H1 (cell line): Measurements from ENCODE around the gene TMEM163. TPM values are rescaled to one million over a fixed set of nuclear protein-coding genes. Genes with fewer than 3 reads are reported as not detected.

Experiments
- CTCF ChIA-PET: fragments of 300-600 bp; sonication (Branson Sonifier 250); formaldehyde crosslinking; loops from one replicate; lab custom pipeline; 2021; ENCODE audit not compliant: partially characterized antibody; lab: Charles Lee
- POLR2A ChIA-PET: fragments of 300-600 bp; sonication (Branson Sonifier 250); formaldehyde crosslinking; loops from one replicate; lab custom pipeline; 2021; ENCODE audit warnings: inconsistent platforms; ENCODE audit not compliant: partially characterized antibody; lab: Charles Lee
- DNase-seq, 2 experiments: peaks; one replicate each; pipeline versions ENCODE4 v3.0.0 to v3.0.0-alpha.2; 2010 to 2022; ENCODE audit warnings: low spot score in 2 of 2, low read depth in 1 of 2, mixed read lengths in 1 of 2
- FAIRE-seq: peaks from 2 replicates; lab custom pipeline; 2011; peaks lifted over from hg19 to GRCh38; lab: Jason Lieb, UNC
- H2AFZ ChIP-seq: 2 replicates; pipeline ENCODE4 v1.8.1; 2012; ENCODE audit warnings: low read length, inconsistent platforms
- H2AK5ac ChIP-seq: 2 replicates; pipeline ENCODE4 v1.6.1; 2013; ENCODE audit warnings: low read depth, low read length
- H2BK120ac ChIP-seq: replicated peaks from 2 replicates; pipeline ENCODE3; 2013; ENCODE audit warnings: low read depth, low read length, inconsistent platforms
- H2BK12ac ChIP-seq: 2 replicates; pipeline ENCODE4 v1.6.1; 2013; ENCODE audit warnings: low read depth, low read length
- H2BK15ac ChIP-seq: 2 replicates; pipeline ENCODE4 v1.6.1; 2013; ENCODE audit warnings: low read length
- H2BK20ac ChIP-seq: 2 replicates; pipeline ENCODE4 v1.6.1; 2013; ENCODE audit warnings: low read length
- H2BK5ac ChIP-seq: 2 replicates; pipeline ENCODE4 v1.6.1; 2013; ENCODE audit warnings: low read depth, low read length
- H3K14ac ChIP-seq: 2 replicates; pipeline ENCODE4 v1.6.1; 2013; ENCODE audit warnings: inconsistent platforms; ENCODE audit not compliant: insufficient read length
- H3K18ac ChIP-seq: 2 replicates; pipeline ENCODE4 v1.6.1; 2013; ENCODE audit warnings: low read length; ENCODE audit errors: extremely low read depth
- H3K23ac ChIP-seq: 2 replicates; pipeline ENCODE4 v1.6.1; 2013; ENCODE audit warnings: inconsistent platforms; ENCODE audit not compliant: insufficient read length
- H3K23me2 ChIP-seq: 2 replicates; pipeline ENCODE4 v1.6.1; 2013; ENCODE audit warnings: low read depth, low read length
- H3K27ac ChIP-seq: 2 replicates; pipeline ENCODE4 v1.6.1; 2011; ENCODE audit warnings: low read depth, low read length, inconsistent platforms
- H3K27me3 ChIP-seq, 4 experiments: replicated peaks in 1 of 4; 1 replicate in 1 of 4; 2 replicates in 3 of 4; pipeline versions ENCODE4 v1.6.1 to v1.8.1; 2011 to 2013; ENCODE audit warnings: low read length in 3 of 4, mild to moderate bottlenecking in 3 of 4, inconsistent platforms in 2 of 4, mixed read lengths in 2 of 4, moderate library complexity in 1 of 4; ENCODE audit not compliant: control insufficient read depth in 3 of 4, insufficient read depth in 3 of 4; ENCODE audit errors: extremely low read depth in 1 of 4
- H3K36me3 ChIP-seq, 4 experiments: 2 replicates each; pipeline versions ENCODE4 v1.6.1 to v1.8.1; 2011 to 2013; ENCODE audit warnings: mild to moderate bottlenecking in 4 of 4, low read length in 3 of 4, moderate library complexity in 2 of 4, control low read depth in 1 of 4, inconsistent platforms in 1 of 4; ENCODE audit not compliant: insufficient read depth in 4 of 4, control insufficient read depth in 2 of 4
- H3K4ac ChIP-seq: replicated peaks from 2 replicates; pipeline ENCODE3; 2013; ENCODE audit warnings: low read length, low read depth, mixed read lengths, inconsistent platforms; ENCODE audit not compliant: insufficient read length
- H3K4me1 ChIP-seq, 4 experiments: replicated peaks in 1 of 4; 1 replicate in 1 of 4; 2 replicates in 3 of 4; pipeline versions ENCODE4 v1.6.1 to v1.8.1; 2011 to 2013; ENCODE audit warnings: low read length in 3 of 4, inconsistent platforms in 2 of 4, mixed read lengths in 1 of 4; ENCODE audit not compliant: insufficient read depth in 4 of 4, control insufficient read depth in 3 of 4
- H3K4me2 ChIP-seq, 2 experiments: 2 replicates each; pipeline versions ENCODE4 v1.6.1 to v1.8.1; 2011 to 2013; ENCODE audit warnings: low read depth in 2 of 2, low read length in 2 of 2, control low read depth in 1 of 2, inconsistent platforms in 1 of 2, mild to moderate bottlenecking in 1 of 2; ENCODE audit not compliant: insufficient read depth in 1 of 2
- H3K4me3 ChIP-seq, 4 experiments: fragments of 200-600, 300-600 bp in 1 of 4; sonication (generic), shearing (Covaris generic), sonication (Bioruptor Twin) in 1 of 4; 2 replicates each; pipeline versions ENCODE4 v1.5.1 to v1.8.1; 2011 to 2016; ENCODE audit warnings: low read length in 4 of 4, low read depth in 3 of 4, control low read depth in 2 of 4, inconsistent platforms in 2 of 4, mild to moderate bottlenecking in 2 of 4, mixed read lengths in 1 of 4, moderate library complexity in 1 of 4; ENCODE audit not compliant: insufficient read depth in 2 of 4; ENCODE audit errors: extremely low read depth in 1 of 4
- H3K56ac ChIP-seq: replicated peaks from 2 replicates; pipeline ENCODE3; 2013; ENCODE audit warnings: low read depth, mild to moderate bottlenecking, mixed read lengths, low read length, inconsistent platforms; ENCODE audit not compliant: insufficient read length
- H3K79me1 ChIP-seq: 2 replicates; pipeline ENCODE4 v1.6.1; 2013; ENCODE audit warnings: low read depth, low read length, control low read depth
- H3K79me2 ChIP-seq, 2 experiments: 2 replicates each; pipeline versions ENCODE4 v1.6.1 to v1.8.1; 2012 to 2013; ENCODE audit warnings: low read length in 2 of 2, mild to moderate bottlenecking in 2 of 2, inconsistent platforms in 1 of 2; ENCODE audit not compliant: insufficient read depth in 2 of 2, control insufficient read depth in 1 of 2
- H3K9ac ChIP-seq, 4 experiments: replicated peaks in 1 of 4; 1 replicate in 1 of 4; 2 replicates in 3 of 4; pipeline versions ENCODE4 v1.6.1 to v1.8.1; 2011 to 2013; ENCODE audit warnings: low read depth in 3 of 4, low read length in 3 of 4, control low read depth in 2 of 4, mild to moderate bottlenecking in 2 of 4, moderate library complexity in 2 of 4, inconsistent platforms in 1 of 4; ENCODE audit errors: extremely low read depth in 1 of 4
- H3K9me3 ChIP-seq, 2 experiments: 2 replicates each; pipeline versions ENCODE4 v1.6.1 to v1.8.1; 2012 to 2013; ENCODE audit warnings: mild to moderate bottlenecking in 2 of 2, moderate library complexity in 2 of 2, control low read depth in 1 of 2, inconsistent platforms in 1 of 2, low read depth in 1 of 2, low read length in 1 of 2, mixed read lengths in 1 of 2; ENCODE audit not compliant: insufficient read depth in 2 of 2
- H4K20me1 ChIP-seq, 2 experiments: replicated peaks in 1 of 2; 2 replicates each; pipeline versions ENCODE3 to v1.8.1; 2011 to 2013; ENCODE audit warnings: inconsistent platforms in 2 of 2, low read length in 2 of 2, mild to moderate bottlenecking in 1 of 2; ENCODE audit not compliant: insufficient read depth in 2 of 2, control insufficient read depth in 1 of 2
- H4K5ac ChIP-seq: 2 replicates; pipeline ENCODE4 v1.6.1; 2013; ENCODE audit warnings: low read length, low read depth, mixed read lengths, inconsistent platforms; ENCODE audit not compliant: insufficient read length
- H4K8ac ChIP-seq: 2 replicates; pipeline ENCODE4 v1.8.0; 2013; ENCODE audit warnings: mild to moderate bottlenecking, moderate library complexity, low read length, inconsistent platforms; ENCODE audit not compliant: insufficient read depth; ENCODE audit errors: extremely low read depth
- H4K91ac ChIP-seq: replicated peaks from 2 replicates; pipeline ENCODE3; 2013; ENCODE audit warnings: low read length, mixed read lengths, inconsistent platforms; ENCODE audit not compliant: insufficient read length
- BCL11A ChIP-seq, 2 experiments: IDR thresholded peaks; one replicate each; pipeline ENCODE4 v1.6.1; 2011; ENCODE audit warnings: low read depth in 2 of 2, low read length in 2 of 2, mild to moderate bottlenecking in 2 of 2
- CREB1 ChIP-seq: IDR thresholded peaks from 2 replicates; pipeline ENCODE4 v1.6.1; 2012; ENCODE audit warnings: inconsistent platforms
- JUN ChIP-seq: IDR thresholded peaks from 2 replicates; pipeline ENCODE4 v1.6.1; 2011; ENCODE audit warnings: low read depth, mild to moderate bottlenecking, improper control_type of control experiment, low read length
- PHF8 ChIP-seq: fragments of 200-600 bp; sonication (generic); conservative IDR thresholded peaks from 2 replicates; pipeline ENCODE4 v1.7.1; 2012; ENCODE audit warnings: low read depth, mild to moderate bottlenecking, inconsistent platforms, low read length, moderate library complexity
- SP4 ChIP-seq: IDR thresholded peaks from 2 replicates; pipeline ENCODE4 v1.6.1; 2012; ENCODE audit warnings: low read length, inconsistent platforms
- SRF ChIP-seq: IDR thresholded peaks from 2 replicates; pipeline ENCODE4 v1.6.1; 2011; ENCODE audit warnings: mild to moderate bottlenecking, low read depth, low read length, moderate library complexity
- TAF1 ChIP-seq: IDR thresholded peaks from 2 replicates; pipeline ENCODE4 v1.6.1; 2011; ENCODE audit warnings: mild to moderate bottlenecking, low read depth, low read length
- TAF7 ChIP-seq: optimal IDR thresholded peaks from 2 replicates; pipeline ENCODE3; 2011; ENCODE audit warnings: low read depth, mild to moderate bottlenecking, inconsistent platforms, low read length, moderate library complexity, borderline replicate concordance
- TBP ChIP-seq: IDR thresholded peaks from 2 replicates; pipeline ENCODE4 v1.6.1; 2011; ENCODE audit warnings: low read depth, low read length, improper control_type of control experiment
- TCF12 ChIP-seq: IDR thresholded peaks from 2 replicates; pipeline ENCODE4 v1.6.1; 2011; ENCODE audit warnings: low read depth, mild to moderate bottlenecking, low read length
- WGBS, 2 experiments: shearing (Covaris generic) in 1 of 2; methylation state at CpG; one replicate each; pipeline versions ENCODE4 v1.1.6 to v1.1.7; 2013 to 2015; ENCODE audit warnings: low lambda C conversion rate in 2 of 2, mixed read lengths in 2 of 2, inconsistent platforms in 1 of 2, low coverage in 1 of 2, missing lambda C conversion rate in 1 of 2; ENCODE audit not compliant: insufficient replicate concordance in 2 of 2, insufficient coverage in 1 of 2, insufficient read length in 1 of 2; ENCODE audit errors: extremely low coverage in 1 of 2, missing lambda C conversion rate in 1 of 2; 5-methylcytosine and 5-hydroxymethylcytosine counted together
- polyA plus RNA-seq, 7 experiments: library from polyadenylated mRNA; depleted of rRNA in 3 of 7; stranded (reverse) in 5 of 7; unstranded in 2 of 7; fragments of >200 nt in 5 of 7; fragments of 200-250 nt in 2 of 7; gene quantifications; 1 replicate in 5 of 7; 2 replicates in 1 of 7; 4 replicates in 1 of 7; pipeline versions ENCODE4 v1.2.1 to v1.2.3, GENCODE V29; 2011 to 2013; ENCODE audit warnings: missing spikeins in 2 of 7, mixed read lengths in 2 of 7
- total RNA-seq: library from RNA; stranded (reverse); fragmentation: NEBNext Ultra II Directional; extraction: Animal tissue kit (Norgen Biotek cat#: 25700); gene quantifications from 2 replicates; pipeline ENCODE4 v1.2.1, GENCODE V29; 2021
- TF ChIP-seq, protein P1 (sequence below): IDR thresholded peaks from 2 replicates; pipeline ENCODE4 v1.6.1; 2012; ENCODE audit warnings: low read length, inconsistent platforms

The TMEM163 gene
- total and polyA plus RNA-seq, 2 of the 8 experiments (the other 6 are each of a cell fraction or from before 2014, with no cell fraction given) = 2.8 to 3.2 TPM

DNA sequence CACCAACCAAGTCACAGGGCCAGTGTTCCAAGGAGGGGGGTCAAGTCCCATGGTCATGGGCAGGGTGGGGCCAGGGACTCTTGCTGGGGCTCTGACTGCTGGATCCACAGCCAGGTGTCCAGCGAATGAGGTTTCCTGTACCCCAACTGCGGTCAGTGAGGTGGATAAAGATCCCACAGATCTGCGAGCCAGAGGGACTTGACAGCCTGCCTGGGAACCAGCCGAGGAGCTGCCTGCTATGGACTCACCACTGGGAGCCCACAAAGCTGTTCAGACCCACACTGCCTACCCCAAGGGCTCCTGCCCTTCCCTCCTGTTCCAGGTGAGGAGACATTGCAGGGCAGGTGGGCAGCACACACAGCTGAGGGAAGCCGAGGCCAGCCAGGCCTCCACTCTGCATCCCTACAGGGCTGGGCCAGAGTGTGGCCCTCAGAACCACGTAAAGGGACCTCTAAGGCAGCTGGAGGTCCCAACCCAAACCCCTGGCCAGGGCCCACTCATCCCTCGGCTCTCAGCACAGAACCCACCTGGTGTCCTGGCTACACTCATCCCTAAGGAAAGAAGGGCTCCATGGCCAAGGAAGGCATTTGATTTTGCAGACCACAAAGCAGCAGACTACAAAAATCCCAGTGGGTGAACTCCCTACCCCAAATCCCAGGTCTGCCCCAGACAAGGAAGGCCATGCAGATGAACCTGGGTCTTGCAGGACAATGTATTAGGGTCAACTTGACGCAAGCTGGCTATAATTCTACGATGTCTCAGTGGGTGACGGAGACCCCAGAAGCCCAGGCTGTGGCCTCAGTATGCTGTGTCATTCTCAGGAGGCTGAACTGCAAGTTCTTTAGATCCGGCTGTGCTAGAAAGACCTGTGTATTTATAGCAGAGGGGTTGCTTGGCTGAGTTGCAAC lies 255.8 kb downstream of the TMEM163 start:
- H3K23me2 ChIP-seq = no peaks in the 10 kb centered on the region
- DNase-seq (peak in 1 of 2 experiments; percentile 40), FAIRE-seq (no peak)
- H3K9me3 ChIP-seq = no peaks in the 10 kb centered on the region
- H3K9ac ChIP-seq = no peak overlapping the region
- H3K14ac ChIP-seq = no peak overlapping the region
- peaks cover 0 to 4% (median 0%) of the 10 kb centered on the region in 4 experiments; a peak in 1 of 7 replicates for H3K4me1 ChIP-seq
- WGBS, 2 experiments = 89% methylated on average over 10 of the region's 11 CpGs; no CpG with 5 or more reads in 1 of the 2 experiments
- CTCF ChIA-PET = interaction anchor here (1.0 to 3.4 kb wide), 7 partner anchors 12 to 345 kb away, joined by 3 to 55 read pairs (median 4); no protein-coding TSS in a partner anchor
- peak overlapping the region; percentile 63 for H4K8ac ChIP-seq
- H3K4ac ChIP-seq = no peak overlapping the region
- H3K79me2 ChIP-seq = no peaks in the 10 kb centered on the region
- no peak overlapping the region for H3K27ac ChIP-seq
- POLR2A ChIA-PET = no interaction called here
- no peaks in the 10 kb centered on the region for H4K20me1 ChIP-seq
- no peak overlapping the region for H2AFZ ChIP-seq
- no peak overlapping the region for H2AK5ac ChIP-seq
- no peaks in the 10 kb centered on the region for H3K36me3 ChIP-seq
- no peaks in the 10 kb centered on the region for H3K27me3 ChIP-seq
- H3K79me1 ChIP-seq = no peaks in the 10 kb centered on the region
- no peak overlapping the region for H2BK15ac ChIP-seq
- H4K5ac ChIP-seq = no peak overlapping the region
- no peak overlapping the region for H3K4me2 ChIP-seq
- H3K23ac ChIP-seq = no peak overlapping the region
- no peak overlapping the region for H4K91ac ChIP-seq
- no peak overlapping the region for H2BK120ac ChIP-seq
- no peak overlapping the region for H3K4me3 ChIP-seq
- no peak overlapping the region for H2BK12ac ChIP-seq
- no peak overlapping the region for H2BK5ac ChIP-seq
- no peak overlapping the region for H2BK20ac ChIP-seq
- H3K18ac ChIP-seq = no peak overlapping the region
- H3K56ac ChIP-seq = no peak overlapping the region
- TF ChIP-seq PHF8 (no peak), SRF (no peak), BCL11A (IDR thresholded peaks at IDR 0.05; ENCODE audit: low read depth in 2 of 2, low read length in 2 of 2) (no peak), TAF7 (no peak), SP4 (no peak), TCF12 (no peak), TBP (no peak), CREB1 (no peak), JUN (no peak), TAF1 (no peak)
- TF ChIP-seq, protein P1, sequence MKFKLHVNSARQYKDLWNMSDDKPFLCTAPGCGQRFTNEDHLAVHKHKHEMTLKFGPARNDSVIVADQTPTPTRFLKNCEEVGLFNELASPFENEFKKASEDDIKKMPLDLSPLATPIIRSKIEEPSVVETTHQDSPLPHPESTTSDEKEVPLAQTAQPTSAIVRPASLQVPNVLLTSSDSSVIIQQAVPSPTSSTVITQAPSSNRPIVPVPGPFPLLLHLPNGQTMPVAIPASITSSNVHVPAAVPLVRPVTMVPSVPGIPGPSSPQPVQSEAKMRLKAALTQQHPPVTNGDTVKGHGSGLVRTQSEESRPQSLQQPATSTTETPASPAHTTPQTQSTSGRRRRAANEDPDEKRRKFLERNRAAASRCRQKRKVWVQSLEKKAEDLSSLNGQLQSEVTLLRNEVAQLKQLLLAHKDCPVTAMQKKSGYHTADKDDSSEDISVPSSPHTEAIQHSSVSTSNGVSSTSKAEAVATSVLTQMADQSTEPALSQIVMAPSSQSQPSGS = no peak
